Stomach (tissue), 9 donors: ENCODE measurements around the gene RBM38. TPM values are rescaled to one million over a fixed set of nuclear protein-coding genes. Genes with fewer than 3 reads are reported as not detected.

Source experiments
- DNase-seq, 2 donors: peaks; one replicate each; pipeline versions ENCODE4 v3.0.0 to v3.0.0-alpha.2; 2013 to 2019
- H3K27ac ChIP-seq, 5 donors: fragments of 200-600 bp in 4 of 5; sonication (generic) in 4 of 5; one replicate each; pipeline ENCODE4 v1.5.1; 2013 to 2019; ENCODE audit warnings: mild to moderate bottlenecking in 1 of 5, moderate library complexity in 1 of 5
- H3K27me3 ChIP-seq, 3 donors: fragments of 200-600 bp; sonication (generic); one replicate each; pipeline ENCODE4 v1.5.1; 2017 to 2019; ENCODE audit warnings: mixed run types in 1 of 3
- H3K36me3 ChIP-seq, 4 donors: fragments of 200-600 bp; sonication (generic); 1 replicate in 3 of 4; 2 replicates in 1 of 4; pipeline ENCODE4 v1.5.1; 2016 to 2019
- H3K4me1 ChIP-seq, 4 donors: fragments of 200-600 bp; sonication (generic); one replicate each; pipeline ENCODE4 v1.5.1; 2016 to 2019
- H3K4me3 ChIP-seq, 4 donors: fragments of 200-600 bp; sonication (generic) in 3 of 4; one replicate each; pipeline ENCODE4 v1.5.1; 2016 to 2019; ENCODE audit warnings: mild to moderate bottlenecking in 1 of 4
- H3K9me3 ChIP-seq, 4 donors: fragments of 200-600 bp; sonication (generic); one replicate each; pipeline ENCODE4 v1.5.1; 2016 to 2019
- CTCF ChIP-seq, 7 experiments: fragments of 450-650 bp in 4 of 7; fragments of 200-600 bp in 3 of 7; sonication (generic) in 3 of 7; IDR thresholded peaks; one replicate each; pipeline ENCODE4 v1.5.1; 2016 to 2019; ENCODE audit warnings: antibody characterized with exemption in 7 of 7, control low read depth in 2 of 7, mild to moderate bottlenecking in 1 of 7
- EP300 ChIP-seq: sonication (generic); formaldehyde crosslinking; IDR thresholded peaks from one replicate; pipeline ENCODE4 v1.6.1; 2017; ENCODE audit warnings: antibody characterized with exemption
- POLR2A ChIP-seq, 4 donors: fragments of 450-650 bp; IDR thresholded peaks; one replicate each; pipeline ENCODE4 v1.6.1; 2016; ENCODE audit warnings: antibody characterized with exemption in 4 of 4, control low read depth in 2 of 4, mild to moderate bottlenecking in 1 of 4, moderate library complexity in 1 of 4
- POLR2AphosphoS5 ChIP-seq, 3 donors: sonication (generic); formaldehyde crosslinking; IDR thresholded peaks; one replicate each; pipeline ENCODE4 v1.6.1; 2016; ENCODE audit warnings: antibody characterized with exemption in 3 of 3
- WGBS, 5 donors: extraction: QIAGEN DNeasy Blood & Tissue Kit in 3 of 5; methylation state at CpG; one replicate each; pipeline versions ENCODE4 v1.1.5 to v1.1.7; 2013 to 2018; 5-methylcytosine and 5-hydroxymethylcytosine counted together
- intact Hi-C: fragments of 100-400 bp; cut with DNase I; formaldehyde crosslinking; loops from one replicate; pipeline ENCODE4 v1.15.1; 2023; ENCODE audit warnings: low total_unique reads
- polyA plus RNA-seq, 3 donors: library from polyadenylated mRNA; stranded (reverse); fragments of 200-250 nt; gene quantifications; one replicate each; pipeline ENCODE4 v1.2.3, GENCODE V29; 2013
- total RNA-seq, 5 donors: library from RNA; depleted of rRNA; stranded (reverse); fragments of >200 nt; gene quantifications; one replicate each; pipeline versions ENCODE4 v1.1.0 to v1.2.3, GENCODE V29; 2014 to 2016
- donor health status: healthy with polysubstance abuse.
- donor health status: Bipolar disorder and iron deficiency.
- donor health status: healthy.

RBM38 gene
- total and polyA plus RNA-seq, 8 donors: 5.3 to 37.8 (median 16.4) TPM

GRCh38 chr20:57441510-57442154, 50.4 kb downstream of the RBM38 start:
- H3K27ac ChIP-seq: peak overlapping the region; percentile 66 to 93 (median 84)
- TF ChIP-seq POLR2AphosphoS5 (IDR thresholded peaks at IDR 0.05): no peak
- no peak for TF ChIP-seq CTCF (IDR thresholded peaks at IDR 0.05)
- no peak for TF ChIP-seq EP300
- no peak for TF ChIP-seq POLR2A (IDR thresholded peaks at IDR 0.05)
- intact Hi-C loops: no loop called here
- H3K4me1 ChIP-seq: peaks cover 28 to 68% (median 50%) of the 10 kb centered on the region in 4 donors
- no peaks in the 10 kb centered on the region for H3K36me3 ChIP-seq
- H3K27me3 ChIP-seq: no peaks in the 10 kb centered on the region
- 65 to 80% (median 77%) methylated on average over 10 to 16 of the region's 16 CpGs for WGBS, 5 donors
- H3K9me3 ChIP-seq: no peaks in the 10 kb centered on the region
- H3K4me3 ChIP-seq: no peak overlapping the region
- no peak for DNase-seq

GRCh38 chr20:57442158-57442887, 51.1 kb downstream of the RBM38 start:
- no peaks in the 10 kb centered on the region for H3K9me3 ChIP-seq
- no peak overlapping the region for H3K4me3 ChIP-seq
- WGBS, 5 donors: 53 to 76% (median 74%) methylated on average over 11 to 17 of the region's 17 CpGs
- H3K27me3 ChIP-seq: no peaks in the 10 kb centered on the region
- intact Hi-C loops: no loop called here
- no peak for DNase-seq
- TF ChIP-seq POLR2A (IDR thresholded peaks at IDR 0.05): no peak
- TF ChIP-seq CTCF (IDR thresholded peaks at IDR 0.05): no peak
- peak in 1 of 3 donors; percentile 80 for TF ChIP-seq POLR2AphosphoS5 (IDR thresholded peaks at IDR 0.05)
- no peak for TF ChIP-seq EP300
- H3K27ac ChIP-seq: peak overlapping the region in 4 of 5 donors; percentile 80 to 93 (median 85)
- H3K36me3 ChIP-seq: no peaks in the 10 kb centered on the region
- peaks cover 28 to 68% (median 49%) of the 10 kb centered on the region in 4 donors for H3K4me1 ChIP-seq

- TF ChIP-seq POLR2A (IDR thresholded peaks at IDR 0.05) (no peak), EP300 (no peak), POLR2AphosphoS5 (IDR thresholded peaks at IDR 0.05) (no peak), CTCF (IDR thresholded peaks at IDR 0.05) (no peak)
- peak in 1 of 2 donors; percentile 38 for DNase-seq
- Histone ChIP-seq H3K36me3 (no peaks in the 10 kb centered on the region), H3K27ac (peak overlapping the region in 4 of 5 donors; percentile 80 to 93 (median 85)), H3K9me3 (no peaks in the 10 kb centered on the region), H3K4me3 (no peak overlapping the region), H3K4me1 (peaks cover 28 to 68% (median 45%) of the 10 kb centered on the region in 4 donors), H3K27me3 (no peaks in the 10 kb centered on the region)
- 77 to 88% (median 82%) methylated on average over 6 to 9 of the region's 9 CpGs for WGBS, 5 donors
- intact Hi-C loops: no loop called here
Measured at GRCh38 chr20:57442888-57443239, 51.7 kb downstream of the RBM38 start.

- Histone ChIP-seq H3K27ac (peak overlapping the region in 4 of 5 donors; percentile 80 to 93 (median 85)), H3K36me3 (no peaks in the 10 kb centered on the region), H3K9me3 (no peaks in the 10 kb centered on the region), H3K4me1 (peaks cover 28 to 61% (median 41%) of the 10 kb centered on the region in 4 donors), H3K27me3 (no peaks in the 10 kb centered on the region), H3K4me3 (no peak overlapping the region)
- 74 to 89% (median 84%) methylated on average over 17 to 18 of the region's 18 CpGs for WGBS, 5 donors
- DNase-seq: no peak
- intact Hi-C loops: no loop called here
- TF ChIP-seq POLR2AphosphoS5 (IDR thresholded peaks at IDR 0.05): peak in 1 of 3 donors; percentile 7
- TF ChIP-seq EP300: no peak
Measured at GRCh38 chr20:57443349-57444265, 52.4 kb downstream of the RBM38 start.
